CD4-positive, alpha-beta T cell (primary cell): Measurements from ENCODE around the gene FAM228A. TPM values are rescaled to one million over a fixed set of nuclear protein-coding genes. Genes with fewer than 3 reads are reported as not detected.

Source experiments
- ATAC-seq: fragments of 200-7000 bp; cut with Tn5 transposase; one replicate; pipeline ENCODE4 v1.10.0; 2022; ENCODE audit warnings: mild to moderate bottlenecking; ENCODE audit not compliant: poor library complexity
- CTCF ChIA-PET: fragments of 350-600 bp; sonication (Branson Sonifier 250); formaldehyde crosslinking; loops from one replicate; lab custom pipeline; 2021; ENCODE audit warnings: antibody characterized with exemption, inconsistent platforms; lab: Charles Lee
- POLR2A ChIA-PET: fragments of 350-600 bp; sonication (Branson Sonifier 250); formaldehyde crosslinking; loops from one replicate; lab custom pipeline; 2021; ENCODE audit warnings: antibody characterized with exemption, inconsistent platforms; lab: Charles Lee
- DNase-seq, 14 experiments: peaks; one replicate each; pipeline ENCODE4 v3.0.0-alpha.2; 2013 to 2020; ENCODE audit warnings: mixed read lengths in 2 of 14
- H3K27ac ChIP-seq, 2 donors: one replicate each; pipeline versions ENCODE4 v1.5.1 to v1.7.0; 2013; ENCODE audit warnings: low read length in 2 of 2, low read depth in 1 of 2, mild to moderate bottlenecking in 1 of 2
- H3K27me3 ChIP-seq, 2 experiments: 1 replicate in 1 of 2; 2 replicates in 1 of 2; pipeline versions ENCODE4 v1.6.1 to v1.7.0; 2013; ENCODE audit warnings: low read length in 2 of 2, control low read depth in 1 of 2, mild to moderate bottlenecking in 1 of 2, moderate library complexity in 1 of 2; ENCODE audit not compliant: insufficient read depth in 2 of 2, control insufficient read depth in 1 of 2
- H3K36me3 ChIP-seq: one replicate; pipeline ENCODE4 v1.6.1; 2013; ENCODE audit warnings: low read length, control low read depth; ENCODE audit not compliant: insufficient read depth
- H3K4me1 ChIP-seq: one replicate; pipeline ENCODE4 v1.6.1; 2013; ENCODE audit warnings: low read length, control low read depth; ENCODE audit not compliant: insufficient read depth
- H3K4me3 ChIP-seq: one replicate; pipeline ENCODE4 v1.5.1; 2013; ENCODE audit warnings: mild to moderate bottlenecking, low read length, moderate library complexity
- H3K9me3 ChIP-seq, 2 experiments: 1 replicate in 1 of 2; 2 replicates in 1 of 2; pipeline versions ENCODE4 v1.6.1 to v1.7.0; 2013; ENCODE audit warnings: low read length in 2 of 2, mild to moderate bottlenecking in 2 of 2, control low read depth in 1 of 2, moderate library complexity in 1 of 2; ENCODE audit not compliant: control insufficient read depth in 1 of 2, insufficient read depth in 1 of 2
- H3K27ac Mint-ChIP-seq: one replicate; pipeline ENCODE4 v1.8.0; 2020; ENCODE audit warnings: mixed read lengths
- H3K27me3 Mint-ChIP-seq: one replicate; pipeline ENCODE4 v1.8.0; 2021; ENCODE audit warnings: mixed read lengths
- H3K36me3 Mint-ChIP-seq: one replicate; pipeline ENCODE4 v1.8.0; 2021; ENCODE audit warnings: low read depth, mixed read lengths
- H3K4me1 Mint-ChIP-seq: one replicate; pipeline ENCODE4 v1.8.0; 2021; ENCODE audit warnings: low read depth, mixed read lengths
- H3K4me3 Mint-ChIP-seq: one replicate; pipeline ENCODE4 v1.8.0; 2020; ENCODE audit warnings: mild to moderate bottlenecking, mixed read lengths
- H3K9me3 Mint-ChIP-seq: one replicate; pipeline ENCODE4 v1.8.0; 2020; ENCODE audit warnings: mixed read lengths
- CTCF ChIP-seq: fragments of 200-600 bp; IDR thresholded peaks from one replicate; pipeline ENCODE4 v1.8.0; 2022; ENCODE audit warnings: antibody characterized with exemption, mild to moderate bottlenecking
- intact Hi-C, 2 experiments: fragments of 100-400 bp; cut with DNase I in 1 of 2; cut with micrococcal nuclease in 1 of 2; formaldehyde crosslinking; loops; one replicate each; pipeline versions ENCODE4 v1.15.1 to v1.9.0; 2023 to 2025; cut with DNase I, micrococcal nuclease
- total RNA-seq, 174 experiments: library from RNA in 2 of 174; stranded (reverse) in 2 of 174; gene quantifications; one replicate each; pipeline ENCODE4 v1.2.3 and lab custom pipeline; 2021 to 2026

FAM228A gene
- total RNA-seq, 2 experiments from 2014 or later: 0.20 to 0.22 TPM

- no peak for TF ChIP-seq CTCF
- no peaks in the 10 kb centered on the region for H3K27me3 ChIP-seq
- H3K27ac ChIP-seq: no peak overlapping the region
- H3K4me1 Mint-ChIP-seq: no peaks in the 10 kb centered on the region
- no peak overlapping the region for H3K27ac Mint-ChIP-seq
- H3K36me3 Mint-ChIP-seq: peaks cover 6% of the 10 kb centered on the region
- no peaks in the 10 kb centered on the region for H3K36me3 ChIP-seq
- intact Hi-C loops: no loop called here
- H3K4me3 ChIP-seq: no peak overlapping the region
- H3K4me1 ChIP-seq: no peaks in the 10 kb centered on the region
- ATAC-seq: no peak
- H3K27me3 Mint-ChIP-seq: no peaks in the 10 kb centered on the region
- ChIA-PET POLR2A (interaction anchor here (0.6 kb wide), 1 partner anchor 53 kb away, joined by 3 read pairs; no protein-coding TSS in a partner anchor), CTCF (no interaction called here)
- H3K9me3 ChIP-seq: no peaks in the 10 kb centered on the region
- H3K9me3 Mint-ChIP-seq: peaks cover 4% of the 10 kb centered on the region
- DNase-seq: no peak
- no peak overlapping the region for H3K4me3 Mint-ChIP-seq
Measured at GRCh38 chr2:24182507-24182906, 7.7 kb downstream of the FAM228A start.

DNA sequence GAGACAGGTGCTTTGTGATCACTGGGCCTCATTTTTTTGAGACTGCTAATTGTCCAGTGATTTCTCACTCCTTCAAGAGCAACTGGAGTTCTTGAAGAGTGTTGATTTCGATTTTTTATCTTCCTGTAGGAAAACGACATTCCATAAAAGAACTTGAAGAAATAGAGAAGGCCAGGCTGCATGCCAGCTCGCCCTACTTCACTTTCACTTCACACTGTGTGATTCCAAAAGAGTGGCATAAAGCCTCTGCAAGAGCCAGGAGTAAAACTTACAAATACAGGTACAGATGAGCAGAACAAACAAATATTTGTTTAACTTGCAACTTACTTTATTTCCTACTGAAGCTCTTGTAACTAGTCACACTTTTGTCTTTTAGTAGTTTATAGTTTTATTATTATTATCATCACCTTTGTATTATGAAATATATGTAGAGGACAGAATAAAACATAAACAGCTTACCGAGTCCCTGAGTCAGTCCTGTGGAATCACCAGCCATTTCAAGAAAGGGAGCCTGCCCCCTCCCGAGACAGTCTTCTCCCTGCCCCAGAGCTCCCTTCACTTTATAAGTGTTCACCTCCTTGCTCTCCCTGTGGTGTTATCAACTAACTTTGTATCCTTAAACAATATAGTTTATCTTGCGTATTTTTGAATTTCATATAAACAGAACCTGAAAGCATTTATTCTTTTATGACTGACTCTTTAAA, 8.7 kb downstream of the FAM228A start:
- Mint-ChIP-seq H3K4me1 (no peaks in the 10 kb centered on the region), H3K4me3 (no peak overlapping the region), H3K9me3 (peaks cover 8% of the 10 kb centered on the region), H3K36me3 (peaks cover 11% of the 10 kb centered on the region), H3K27me3 (no peaks in the 10 kb centered on the region), H3K27ac (no peak overlapping the region)
- ATAC-seq (no peak), DNase-seq (no peak)
- intact Hi-C loops: no loop called here
- Histone ChIP-seq H3K4me3 (no peak overlapping the region), H3K27ac (no peak overlapping the region), H3K9me3 (no peaks in the 10 kb centered on the region), H3K4me1 (no peaks in the 10 kb centered on the region), H3K36me3 (no peaks in the 10 kb centered on the region), H3K27me3 (no peaks in the 10 kb centered on the region)
- CTCF ChIA-PET: no interaction called here
- POLR2A ChIA-PET: interaction anchor here (0.7 kb wide), 1 partner anchor 55 kb away, joined by 3 read pairs; no protein-coding TSS in a partner anchor
- TF ChIP-seq CTCF: no peak

GRCh38 chr2:24189551-24189950, 14.7 kb downstream of the FAM228A start:
- no peak for TF ChIP-seq CTCF
- Histone ChIP-seq H3K27ac (no peak overlapping the region), H3K4me1 (no peaks in the 10 kb centered on the region), H3K27me3 (no peaks in the 10 kb centered on the region), H3K36me3 (no peaks in the 10 kb centered on the region), H3K4me3 (no peak overlapping the region), H3K9me3 (no peaks in the 10 kb centered on the region)
- Mint-ChIP-seq H3K4me3 (no peak overlapping the region), H3K27me3 (no peaks in the 10 kb centered on the region), H3K9me3 (peaks cover 8% of the 10 kb centered on the region), H3K36me3 (peaks cover 11% of the 10 kb centered on the region), H3K27ac (no peak overlapping the region), H3K4me1 (no peaks in the 10 kb centered on the region)
- ChIA-PET CTCF (no interaction called here), POLR2A (no interaction called here)
- intact Hi-C loops: no loop called here
- no peak for DNase-seq
- ATAC-seq: no peak
